K562 (cell line): Measurements from ENCODE around the gene CRTC3. TPM values are rescaled to one million over a fixed set of nuclear protein-coding genes. Genes with fewer than 3 reads are reported as not detected.

Experiments used
- ATAC-seq: fragments of 200-7000 bp; cut with Tn5 transposase; 3 replicates; pipeline ENCODE4 v1.9.1; 2020; ENCODE audit warnings: moderate library complexity
- BruUV-seq: library from RNA; stranded (reverse); fragments of 400-500 nt; replicated peaks from 2 replicates; lab custom pipeline; 2021; lab: Mats Ljungman, UMichigan
- CTCF ChIA-PET: fragments of 300-600 bp; formaldehyde crosslinking; extraction: SDS; loops from one replicate; lab custom pipeline; 2021; ENCODE audit warnings: low intra/inter-chr PET ratio; lab: Yijun Ruan, JAX
- POLR2A ChIA-PET: fragments of 300-600, 350-650 bp; sonication (Branson Sonifier 250); formaldehyde crosslinking; extraction: SDS; loops from one replicate; lab custom pipeline; 2021; ENCODE audit warnings: antibody characterized with exemption, inconsistent platforms; lab: Yijun Ruan, JAX
- DNase-seq, 4 experiments: peaks; one replicate each; pipeline versions ENCODE4 v3.0.0 to v3.0.0-alpha.2; 2011 to 2018; ENCODE audit warnings: low spot score in 3 of 4, mixed read lengths in 3 of 4; ENCODE audit errors: extremely low read depth in 1 of 4
- FAIRE-seq: peaks from 2 replicates; lab custom pipeline; 2011; peaks lifted over from hg19 to GRCh38; lab: Jason Lieb, UNC
- H2AFZ ChIP-seq: 2 replicates; pipeline ENCODE4 v1.6.0; 2011; ENCODE audit warnings: low read depth, low read length, control low read depth, inconsistent platforms
- H3K27ac ChIP-seq: fragments of 200-600 bp; 3 replicates; pipeline ENCODE4 v1.8.0; 2011; ENCODE audit warnings: low read depth, mild to moderate bottlenecking, control low read depth, inconsistent platforms, low read length, moderate library complexity, mixed read lengths; ENCODE audit errors: extremely low read depth
- H3K27me3 ChIP-seq, 2 experiments: fragments of 300-600 bp in 1 of 2; 2 replicates in 1 of 2; 3 replicates in 1 of 2; pipeline versions ENCODE4 v1.6.0 to v1.8.0; 2011; ENCODE audit warnings: inconsistent platforms in 2 of 2, low read length in 2 of 2, mild to moderate bottlenecking in 1 of 2, mixed read lengths in 1 of 2, moderate library complexity in 1 of 2; ENCODE audit not compliant: control insufficient read depth in 2 of 2, insufficient read depth in 2 of 2
- H3K36me3 ChIP-seq: fragments of 300-600 bp; 3 replicates; pipeline ENCODE4 v1.8.0; 2011; ENCODE audit warnings: mild to moderate bottlenecking, low read length, inconsistent platforms; ENCODE audit not compliant: control insufficient read depth, insufficient read depth
- H3K4me1 ChIP-seq, 2 experiments: fragments of 200-600 bp in 1 of 2; replicated peaks in 1 of 2; 2 replicates in 1 of 2; 3 replicates in 1 of 2; pipeline versions ENCODE4 v1.5.1 to v1.8.0; 2011; ENCODE audit warnings: inconsistent platforms in 2 of 2, low read length in 2 of 2, mild to moderate bottlenecking in 1 of 2, mixed read lengths in 1 of 2, moderate library complexity in 1 of 2; ENCODE audit not compliant: control insufficient read depth in 2 of 2, insufficient read depth in 2 of 2
- H3K4me2 ChIP-seq: 2 replicates; pipeline ENCODE4 v1.6.1; 2011; ENCODE audit warnings: low read length, control low read depth, inconsistent platforms, mixed read lengths; ENCODE audit not compliant: insufficient read depth
- H3K4me3 ChIP-seq: fragments of 200-600 bp; sonication (generic), shearing (Covaris generic); 2 replicates; pipeline ENCODE4 v1.5.1; 2016; ENCODE audit warnings: control low read depth, inconsistent platforms
- H3K79me2 ChIP-seq: fragments of 200-600 bp; 3 replicates; pipeline ENCODE4 v1.8.0; 2011; ENCODE audit warnings: low read length, inconsistent platforms; ENCODE audit not compliant: control insufficient read depth, insufficient read depth
- H3K9ac ChIP-seq, 2 experiments: 2 replicates each; pipeline versions ENCODE4 v1.6.0 to v1.6.1; 2011; ENCODE audit warnings: low read depth in 2 of 2, low read length in 2 of 2, control low read depth in 1 of 2, inconsistent platforms in 1 of 2, mild to moderate bottlenecking in 1 of 2, mixed read lengths in 1 of 2; ENCODE audit not compliant: insufficient read depth in 1 of 2
- H3K9me1 ChIP-seq: one replicate; pipeline ENCODE4 v1.6.0; 2011; ENCODE audit warnings: inconsistent platforms, mild to moderate bottlenecking, low read length, moderate library complexity; ENCODE audit not compliant: control insufficient read depth, insufficient read depth
- H3K9me3 ChIP-seq: replicated peaks from 2 replicates; pipeline ENCODE4 v1.5.1; 2011; ENCODE audit warnings: low read depth, low read length, inconsistent platforms; ENCODE audit not compliant: control insufficient read depth, insufficient read depth
- H4K20me1 ChIP-seq: replicated peaks from 2 replicates; pipeline ENCODE4 v1.6.1; 2011; ENCODE audit warnings: low read length, inconsistent platforms, mixed read lengths; ENCODE audit not compliant: control insufficient read depth, insufficient read depth
- C11orf30 ChIP-seq: fragments of 450-650 bp; IDR thresholded peaks from 2 replicates; pipeline ENCODE4 v1.6.1; 2016; ENCODE audit warnings: low read depth, mild to moderate bottlenecking
- FOXJ3 ChIP-seq: sonication (generic); formaldehyde crosslinking; IDR thresholded peaks from 2 replicates; pipeline ENCODE4 v1.4.0; 2020; ENCODE audit warnings: mild to moderate bottlenecking, missing genetic modification reagents
- HNRNPLL ChIP-seq: fragments of 200-400 bp; formaldehyde crosslinking; IDR thresholded peaks from 2 replicates; pipeline ENCODE4 v1.6.1; 2017; ENCODE audit warnings: low read length, low read depth, mild to moderate bottlenecking; ENCODE audit not compliant: poor library complexity, severe bottlenecking
- MAFG ChIP-seq: fragments of 450-650 bp; conservative IDR thresholded peaks from 2 replicates; pipeline ENCODE4 v1.6.1; 2016; ENCODE audit warnings: missing genetic modification characterization, missing compliant biosample characterization
- MAFK ChIP-seq: IDR thresholded peaks from 2 replicates; pipeline ENCODE4 v1.6.1; 2011; ENCODE audit warnings: low read length, improper control_type of control experiment
- MAZ ChIP-seq, 2 experiments: fragments of 450-650 bp in 1 of 2; sonication (generic) in 1 of 2; formaldehyde crosslinking; IDR thresholded peaks in 1 of 2; conservative IDR thresholded peaks in 1 of 2; 2 replicates each; pipeline versions ENCODE4 v1.4.0 to v1.5.0; 2020; ENCODE audit warnings: mild to moderate bottlenecking in 1 of 2, missing genetic modification reagents in 1 of 2
- NEUROD1 ChIP-seq: fragments of 150-350 bp; IDR thresholded peaks from 2 replicates; pipeline ENCODE4 v1.6.1; 2014; ENCODE audit warnings: borderline replicate concordance, low read length, low read depth; ENCODE audit not compliant: partially characterized antibody
- NFRKB ChIP-seq: fragments of 450-650 bp; IDR thresholded peaks from 2 replicates; pipeline ENCODE4 v1.6.1; 2016; ENCODE audit warnings: low read depth
- NR2C2 ChIP-seq, 2 experiments: fragments of 200-800 bp in 1 of 2; sonication (Bioruptor generic) in 1 of 2; sonication (generic) in 1 of 2; formaldehyde crosslinking in 1 of 2; IDR thresholded peaks; 2 replicates each; pipeline versions ENCODE4 v1.6.1 to v1.8.0; 2016 to 2022; ENCODE audit warnings: mild to moderate bottlenecking in 1 of 2, missing compliant biosample characterization in 1 of 2, missing genetic modification characterization in 1 of 2, missing genetic modification reagents in 1 of 2
- PPARD ChIP-seq: fragments of 250-450 bp; sonication (Bioruptor Pico); IDR thresholded peaks from 2 replicates; pipeline ENCODE4 v1.8.0; 2022; ENCODE audit warnings: inconsistent platforms, mild to moderate bottlenecking, moderate library complexity
- PTBP1 ChIP-seq: fragments of 200-400 bp; formaldehyde crosslinking; IDR thresholded peaks from 2 replicates; pipeline ENCODE4 v1.6.1; 2017; ENCODE audit warnings: low read depth, low read length
- ZKSCAN3 ChIP-seq: fragments of 250-450 bp; sonication (Bioruptor Pico); IDR thresholded peaks from 2 replicates; pipeline ENCODE4 v1.4.0; 2020
- ZNF280A ChIP-seq: fragments of 450-650 bp; IDR thresholded peaks from 2 replicates; pipeline ENCODE4 v1.6.1; 2018; ENCODE audit warnings: mild to moderate bottlenecking, low read depth; ENCODE audit not compliant: partially characterized antibody
- ZNF316 ChIP-seq: fragments of 450-650 bp; IDR thresholded peaks from 2 replicates; pipeline ENCODE4 v1.6.1; 2016
- WGBS: fragments of 100-300 bp; shearing (Covaris generic); methylation state at CpG from one replicate; pipeline ENCODE4 v1.1.6; 2016; ENCODE audit warnings: low coverage, mixed read lengths; ENCODE audit not compliant: insufficient coverage; ENCODE audit errors: missing lambda C conversion rate; 5-methylcytosine and 5-hydroxymethylcytosine counted together
- in situ Hi-C: fragments of 300-500 bp; cut with MboI; formaldehyde crosslinking; loops from 4 replicates; pipeline ENCODE4 v1.15.0; 2018; ENCODE audit warnings: inconsistent platforms, mixed read lengths
- intact Hi-C: fragments of 100-400 bp; cut with micrococcal nuclease; formaldehyde crosslinking; loops from 2 replicates; pipeline ENCODE4 v1.14.2; 2022
- polyA plus RNA-seq, 8 experiments: library from polyadenylated mRNA; depleted of rRNA in 4 of 8; stranded (reverse) in 5 of 8; unstranded in 3 of 8; fragments of >200 nt; fragmentation: Nextera tagmentation in 2 of 8; fragmentation: Illumina TruSeq in 1 of 8; extraction: Ambion mirVana in 2 of 8; extraction: Trizol in 1 of 8; gene quantifications; 2 replicates each; pipeline versions ENCODE4 v1.2.1 to v1.2.3, GENCODE V29; 2011 to 2014; ENCODE audit warnings: inconsistent platforms in 1 of 8, missing spikeins in 1 of 8
- total RNA-seq, 7 experiments: library from RNA; depleted of rRNA in 6 of 7; stranded (reverse); fragments of >200 nt in 6 of 7; fragmentation: Illumina TruSeq in 2 of 7; extraction: Trizol in 2 of 7; gene quantifications; 2 replicates each; pipeline versions ENCODE4 v1.2.1 to v1.2.3, GENCODE V29; 2011 to 2021; ENCODE audit warnings: low replicate concordance in 1 of 7
- TF ChIP-seq, protein P1 (sequence below): fragments of 150-350 bp; conservative IDR thresholded peaks from 2 replicates; pipeline ENCODE4 v1.6.1; 2014; ENCODE audit warnings: low read length
- TF ChIP-seq, protein P2 (sequence below), 2 experiments: IDR thresholded peaks in 1 of 2; conservative IDR thresholded peaks in 1 of 2; 2 replicates each; pipeline ENCODE4 v1.6.1; 2016; ENCODE audit warnings: low read depth in 2 of 2, mild to moderate bottlenecking in 1 of 2, missing compliant biosample characterization in 1 of 2, missing genetic modification characterization in 1 of 2, moderate library complexity in 1 of 2

The CRTC3 gene
- total and polyA plus RNA-seq, 9 of the 15 experiments (the other 6 are each of a cell fraction or from before 2014, with no cell fraction given) = 1.2 to 19.0 (median 11.6) TPM

GRCh38 chr15:90483637-90484036 is 46.1 kb upstream of the CRTC3 start:
- peaks cover 63% of the 10 kb centered on the region for H3K36me3 ChIP-seq
- no peaks in the 10 kb centered on the region for H3K4me1 ChIP-seq
- no peaks in the 10 kb centered on the region for H3K9me3 ChIP-seq
- H3K9ac ChIP-seq = no peak overlapping the region
- no peak overlapping the region for H3K4me2 ChIP-seq
- FAIRE-seq (no peak), ATAC-seq (no peak), DNase-seq (no peak)
- no TSS peak for BruUV-seq
- H3K9me1 ChIP-seq = no peaks in the 10 kb centered on the region
- no peaks in the 10 kb centered on the region for H3K27me3 ChIP-seq
- intact Hi-C loops (loop anchor here (5.0 to 10.0 kb wide), 2 partner anchors 211 to 404 kb away; no protein-coding TSS in a partner anchor), in situ Hi-C loops (no loop called here)
- no peak overlapping the region for H2AFZ ChIP-seq
- H3K27ac ChIP-seq = no peak overlapping the region
- no peaks in the 10 kb centered on the region; the same call in 1 of the 2 replicates for H4K20me1 ChIP-seq
- H3K4me3 ChIP-seq = no peak overlapping the region
- POLR2A ChIA-PET = no interaction called here
- 100% methylated on average over 2 of the region's 2 CpGs for WGBS
- no peaks in the 10 kb centered on the region for H3K79me2 ChIP-seq
- CTCF ChIA-PET = interaction anchor here (0.7 to 5.4 kb wide), 4 partner anchors 121 to 189 kb away, joined by 3 to 64 read pairs (median 29); no protein-coding TSS in a partner anchor
- TF ChIP-seq PPARD (CRISPR knock-in tag) (no peak), NEUROD1 (no peak), MAFG (tag) (peak; percentile 63), PTBP1 (no peak), C11orf30 (peak; percentile 68), ZNF280A (no peak), NFRKB (no peak), MAFK (peak; percentile 36; the same call in 1 of the 2 replicates), FOXJ3 (CRISPR knock-in tag) (no peak), ZKSCAN3 (CRISPR knock-in tag) (no peak), MAZ (CRISPR knock-in tag; conservative IDR thresholded peaks at IDR 0.05 in 1 of 2, IDR thresholded peaks at IDR 0.05 in 1 of 2) (no peak), NR2C2 (CRISPR knock-in tag; IDR thresholded peaks at IDR 0.05) (no peak), NR2C2 (tag; IDR thresholded peaks at IDR 0.05) (no peak), ZNF316 (peak; percentile 87), HNRNPLL (no peak)
- TF ChIP-seq, protein P1, sequence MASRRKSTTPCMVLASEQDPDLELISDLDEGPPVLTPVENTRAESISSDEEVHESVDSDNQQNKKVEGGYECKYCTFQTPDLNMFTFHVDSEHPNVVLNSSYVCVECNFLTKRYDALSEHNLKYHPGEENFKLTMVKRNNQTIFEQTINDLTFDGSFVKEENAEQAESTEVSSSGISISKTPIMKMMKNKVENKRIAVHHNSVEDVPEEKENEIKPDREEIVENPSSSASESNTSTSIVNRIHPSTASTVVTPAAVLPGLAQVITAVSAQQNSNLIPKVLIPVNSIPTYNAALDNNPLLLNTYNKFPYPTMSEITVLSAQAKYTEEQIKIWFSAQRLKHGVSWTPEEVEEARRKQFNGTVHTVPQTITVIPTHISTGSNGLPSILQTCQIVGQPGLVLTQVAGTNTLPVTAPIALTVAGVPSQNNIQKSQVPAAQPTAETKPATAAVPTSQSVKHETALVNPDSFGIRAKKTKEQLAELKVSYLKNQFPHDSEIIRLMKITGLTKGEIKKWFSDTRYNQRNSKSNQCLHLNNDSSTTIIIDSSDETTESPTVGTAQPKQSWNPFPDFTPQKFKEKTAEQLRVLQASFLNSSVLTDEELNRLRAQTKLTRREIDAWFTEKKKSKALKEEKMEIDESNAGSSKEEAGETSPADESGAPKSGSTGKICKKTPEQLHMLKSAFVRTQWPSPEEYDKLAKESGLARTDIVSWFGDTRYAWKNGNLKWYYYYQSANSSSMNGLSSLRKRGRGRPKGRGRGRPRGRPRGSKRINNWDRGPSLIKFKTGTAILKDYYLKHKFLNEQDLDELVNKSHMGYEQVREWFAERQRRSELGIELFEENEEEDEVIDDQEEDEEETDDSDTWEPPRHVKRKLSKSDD = no peak
- TF ChIP-seq, protein P2, sequence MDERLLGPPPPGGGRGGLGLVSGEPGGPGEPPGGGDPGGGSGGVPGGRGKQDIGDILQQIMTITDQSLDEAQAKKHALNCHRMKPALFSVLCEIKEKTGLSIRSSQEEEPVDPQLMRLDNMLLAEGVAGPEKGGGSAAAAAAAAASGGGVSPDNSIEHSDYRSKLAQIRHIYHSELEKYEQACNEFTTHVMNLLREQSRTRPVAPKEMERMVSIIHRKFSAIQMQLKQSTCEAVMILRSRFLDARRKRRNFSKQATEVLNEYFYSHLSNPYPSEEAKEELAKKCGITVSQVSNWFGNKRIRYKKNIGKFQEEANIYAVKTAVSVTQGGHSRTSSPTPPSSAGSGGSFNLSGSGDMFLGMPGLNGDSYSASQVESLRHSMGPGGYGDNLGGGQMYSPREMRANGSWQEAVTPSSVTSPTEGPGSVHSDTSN (CRISPR knock-in tag; IDR thresholded peaks at IDR 0.05; ENCODE audit: low read depth) = no peak
- TF ChIP-seq, protein P2 (tag; conservative IDR thresholded peaks at IDR 0.05; ENCODE audit: low read depth) = no peak
